NCI-H2227 (cell line): ENCODE results near the gene FTCDNL1.
A peak's percentile ranks its signal among the peaks of the same experiment; 100 is the strongest.

Source experiments
- DNase-seq: peaks from one replicate; lab custom pipeline; 2025; ENCODE audit not compliant: unreplicated experiment; lab: John Stamatoyannopoulos, UW

FTCDNL1 gene

DNA sequence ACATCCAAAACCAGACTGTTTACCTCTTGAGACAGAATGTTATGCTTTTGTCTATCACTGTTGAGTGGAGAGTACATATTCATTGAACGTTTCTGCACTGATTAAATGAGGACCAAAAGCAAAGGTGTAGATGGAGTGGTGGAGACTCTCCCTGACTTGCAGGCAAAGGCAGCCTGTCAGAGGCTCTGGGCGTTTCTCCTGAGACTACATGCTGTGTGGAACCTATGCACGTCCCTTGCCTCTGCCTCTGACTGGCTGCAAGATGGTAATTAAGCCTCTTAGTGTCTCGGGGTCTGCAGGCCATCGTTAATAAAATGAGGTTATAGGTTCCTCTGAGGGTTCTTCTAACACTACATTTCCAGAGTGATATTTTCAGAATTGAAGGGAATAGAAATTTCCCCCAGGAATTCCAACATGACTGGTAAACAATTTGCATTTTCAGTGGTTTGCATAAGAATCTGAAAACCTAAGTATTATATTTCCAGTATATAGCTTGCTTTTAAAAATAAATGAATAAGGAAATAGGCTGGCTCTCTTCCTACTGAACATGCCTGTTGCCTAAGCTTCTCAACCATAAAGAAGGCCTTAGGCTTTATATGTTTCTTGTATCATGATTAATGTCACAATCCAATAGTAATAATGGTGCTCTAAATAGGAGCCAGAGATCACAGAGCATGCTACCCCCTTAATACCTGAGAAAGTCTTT lies 107.4 kb downstream of the FTCDNL1 start:
- DNase-seq: peak; percentile 60

DNA sequence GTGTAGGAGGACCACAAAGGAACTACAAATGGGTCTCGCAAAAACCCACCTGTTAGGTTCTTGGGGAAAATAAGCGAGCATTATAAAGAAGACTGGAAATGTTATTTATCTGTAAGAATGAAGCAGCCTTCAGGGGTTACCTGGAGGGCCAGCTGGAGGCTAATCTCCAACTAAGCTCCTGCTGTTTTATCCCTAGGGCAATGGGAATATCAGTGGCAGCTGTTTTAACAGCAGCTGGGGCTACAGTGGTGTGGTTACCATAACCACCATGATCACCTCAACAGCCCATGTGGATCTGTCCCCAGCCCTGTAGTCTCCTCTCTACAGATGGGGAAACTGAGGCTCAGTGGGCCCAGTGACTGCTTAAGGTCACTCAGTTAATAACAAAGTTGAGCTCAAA lies 108.1 kb downstream of the FTCDNL1 start:
- DNase-seq: no peak

DNA sequence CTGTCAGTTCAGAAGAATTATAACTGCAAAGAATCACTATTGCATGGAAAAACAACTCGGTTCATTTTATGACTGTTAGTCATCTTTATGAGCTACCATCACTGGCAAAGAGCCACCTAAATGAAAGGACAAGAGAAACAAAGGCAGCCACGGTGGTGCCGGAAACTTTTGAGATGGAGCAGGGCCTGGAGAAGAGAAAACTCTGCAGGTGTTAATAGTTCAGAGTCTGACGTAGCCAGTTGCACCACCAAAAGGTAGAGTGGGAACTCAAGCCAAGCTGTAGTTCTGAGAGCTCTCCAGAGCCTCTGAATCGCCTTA lies 110.9 kb downstream of the FTCDNL1 start:
- no peak for DNase-seq

DNA sequence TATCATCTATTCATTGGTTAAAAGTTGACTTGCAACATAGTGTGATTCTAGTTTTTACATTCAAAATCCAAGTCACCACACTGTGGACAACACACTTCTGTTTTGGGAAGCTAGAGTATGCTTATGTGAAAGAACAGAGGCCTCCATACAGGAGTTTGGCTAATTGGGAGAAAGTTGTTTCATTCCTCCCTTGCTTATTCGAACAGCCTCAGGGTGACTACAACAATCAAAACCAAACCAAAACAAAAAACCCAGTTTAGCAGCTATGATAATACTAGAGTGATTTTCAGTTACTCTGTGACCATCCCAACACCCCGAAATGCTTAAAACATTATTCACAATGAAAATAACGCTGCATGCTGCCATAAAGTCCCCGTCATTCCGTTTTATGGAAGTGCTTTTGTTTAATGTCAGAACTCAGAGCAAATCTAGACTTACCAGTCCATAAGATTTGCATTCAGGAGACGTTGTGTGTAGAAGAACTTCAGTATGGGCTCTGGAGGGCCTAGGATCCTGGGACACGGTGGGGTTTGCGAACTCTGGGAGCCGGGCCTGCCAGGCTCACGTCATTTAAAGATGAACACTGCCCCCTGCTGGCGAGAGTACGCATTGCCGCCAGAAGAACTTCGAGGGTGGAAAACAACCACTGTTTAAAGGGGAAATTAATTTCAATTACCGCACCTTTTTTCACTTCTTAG lies 111.4 kb downstream of the FTCDNL1 start:
- DNase-seq: peak; percentile 87

DNA sequence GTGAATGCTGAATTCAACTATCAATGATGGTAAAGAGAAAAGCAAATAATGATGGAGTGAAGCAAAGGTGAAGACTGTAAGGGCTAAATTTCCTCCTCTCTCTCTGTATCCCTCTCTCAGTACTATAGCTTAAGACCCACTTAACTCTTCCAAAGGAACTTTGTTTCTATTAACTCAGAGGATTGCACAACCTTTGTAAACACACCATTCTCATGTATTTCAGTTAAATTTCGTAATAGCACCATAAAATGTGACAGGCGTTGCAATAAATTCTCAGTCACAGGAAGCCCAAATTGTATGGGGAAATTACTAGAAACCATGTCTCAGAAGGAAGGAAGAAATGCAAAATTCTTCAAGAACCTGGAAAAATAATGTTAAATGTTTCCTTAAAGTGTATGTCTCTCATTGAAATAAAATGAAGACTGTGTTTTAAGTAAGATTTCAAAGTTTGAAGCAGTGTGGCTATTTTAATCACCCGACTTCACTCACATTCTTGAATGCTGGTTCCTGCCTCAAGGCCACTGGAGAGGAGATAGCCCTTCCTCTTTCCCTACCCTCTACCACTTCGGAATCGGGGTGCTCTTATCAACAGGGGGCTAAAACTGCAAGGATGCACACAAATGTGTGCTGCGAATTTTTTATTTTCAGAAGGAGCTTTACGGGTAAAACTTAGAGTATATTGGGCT lies 112.1 kb downstream of the FTCDNL1 start:
- DNase-seq: no peak

DNA sequence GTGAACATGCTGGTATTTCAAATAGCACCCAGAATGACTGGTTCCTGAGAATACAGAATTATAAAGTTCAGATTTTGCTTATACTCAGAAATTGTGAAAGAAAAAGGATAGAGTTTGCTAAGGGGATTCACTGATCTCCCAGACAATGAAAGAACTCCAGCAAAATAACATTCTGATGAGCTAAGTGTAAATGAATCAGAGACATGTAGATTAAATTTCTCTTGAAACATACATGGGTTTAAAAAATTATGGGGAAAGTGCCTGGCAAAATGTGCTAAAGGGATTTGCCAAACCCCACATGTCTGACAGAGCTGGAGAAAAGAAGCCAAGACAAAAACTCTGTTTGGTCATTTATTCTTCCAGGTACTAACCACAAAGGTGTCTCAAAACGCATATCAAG lies 116.3 kb downstream of the FTCDNL1 start:
- no peak for DNase-seq

DNA sequence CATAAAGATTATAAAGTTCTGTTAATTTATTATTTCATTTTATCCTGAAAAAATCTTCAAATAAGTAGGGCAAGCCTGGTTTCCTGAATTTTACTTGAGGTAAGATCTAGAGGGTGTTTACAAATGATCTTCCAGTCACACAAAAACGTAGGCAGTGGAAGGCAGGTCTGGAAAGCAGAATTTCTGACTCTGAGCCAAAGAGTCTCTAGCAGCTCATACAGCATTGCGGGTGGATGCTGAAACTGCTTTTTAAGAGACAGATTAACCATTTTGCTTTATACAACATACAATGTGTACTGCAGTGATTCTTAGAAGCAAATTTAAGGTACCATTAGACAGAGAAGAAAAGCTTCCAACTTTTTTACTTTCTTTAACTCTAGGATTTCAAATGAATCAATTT lies 117.0 kb downstream of the FTCDNL1 start:
- no peak for DNase-seq

DNA sequence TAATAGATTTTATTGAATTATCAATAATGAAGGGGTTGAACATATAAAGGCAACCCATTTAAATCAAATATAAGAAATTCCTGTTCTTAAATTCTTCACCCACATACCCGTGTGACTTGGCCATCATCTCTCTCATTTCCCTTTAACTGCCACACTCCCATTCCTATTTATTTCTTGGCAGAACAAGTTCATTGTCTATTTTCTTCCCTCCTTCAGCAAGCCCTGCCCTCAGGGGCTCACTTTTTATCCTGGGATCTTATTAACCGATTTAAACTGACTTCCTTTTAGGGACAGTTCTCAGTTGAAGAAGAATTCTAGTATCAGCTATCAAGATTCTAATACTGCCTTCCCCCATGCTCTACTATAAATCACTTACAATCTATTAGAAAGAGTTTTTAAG lies 123.2 kb downstream of the FTCDNL1 start:
- no peak for DNase-seq

DNA sequence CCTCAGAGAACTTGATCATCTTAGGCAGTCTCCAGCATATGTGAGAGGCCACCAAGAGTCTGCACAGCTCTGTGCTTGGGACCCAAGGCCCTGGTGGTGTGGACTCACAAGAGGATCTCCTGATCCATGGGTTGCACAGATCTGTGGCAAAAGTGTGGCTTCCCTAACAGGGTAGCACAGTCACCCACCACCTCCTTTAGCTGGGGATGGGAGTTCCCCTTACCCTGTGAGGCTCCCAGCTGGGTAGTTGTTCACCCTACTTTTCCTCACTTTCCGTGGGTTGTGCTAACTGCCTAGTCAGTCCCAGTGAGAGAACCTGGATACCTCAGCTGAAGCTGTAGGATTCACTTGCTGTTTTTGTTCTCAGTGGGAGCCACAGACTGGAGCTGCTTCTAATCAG lies 123.7 kb downstream of the FTCDNL1 start:
- DNase-seq: no peak

DNA sequence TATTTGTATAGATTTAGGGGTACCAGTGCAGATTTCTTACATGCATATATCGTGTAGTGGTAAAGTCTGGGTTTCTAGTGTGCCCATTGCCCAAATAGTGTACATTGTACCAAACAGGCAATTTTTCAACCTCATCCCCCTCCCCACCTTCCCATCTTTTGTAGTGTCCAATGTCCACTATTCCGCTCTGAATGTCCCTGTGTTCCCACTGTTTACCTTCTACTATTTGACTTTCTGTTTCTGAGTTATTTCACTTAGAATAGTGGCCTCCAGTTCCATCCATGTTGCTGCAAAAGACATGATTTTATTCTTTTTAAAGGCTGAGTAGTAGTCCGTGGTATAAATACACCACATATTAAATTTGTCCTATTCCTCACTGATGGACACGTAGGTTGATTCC lies 132.9 kb downstream of the FTCDNL1 start:
- DNase-seq: no peak

DNA sequence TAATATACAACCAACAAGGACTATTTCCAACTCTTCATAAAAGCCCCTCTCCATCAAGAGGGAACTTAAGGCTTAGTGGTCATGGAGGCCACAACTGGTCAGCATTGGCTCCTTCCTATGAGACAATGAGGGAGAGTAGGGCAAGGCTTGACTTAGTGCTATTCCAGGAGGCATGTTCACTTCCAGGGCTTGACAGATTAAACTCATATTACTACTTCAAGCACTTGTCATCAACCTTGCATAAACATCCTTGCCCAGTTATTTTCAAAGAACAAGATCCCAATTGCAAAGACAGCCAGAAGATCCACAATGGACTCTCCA lies 133.4 kb downstream of the FTCDNL1 start:
- no peak for DNase-seq

DNA sequence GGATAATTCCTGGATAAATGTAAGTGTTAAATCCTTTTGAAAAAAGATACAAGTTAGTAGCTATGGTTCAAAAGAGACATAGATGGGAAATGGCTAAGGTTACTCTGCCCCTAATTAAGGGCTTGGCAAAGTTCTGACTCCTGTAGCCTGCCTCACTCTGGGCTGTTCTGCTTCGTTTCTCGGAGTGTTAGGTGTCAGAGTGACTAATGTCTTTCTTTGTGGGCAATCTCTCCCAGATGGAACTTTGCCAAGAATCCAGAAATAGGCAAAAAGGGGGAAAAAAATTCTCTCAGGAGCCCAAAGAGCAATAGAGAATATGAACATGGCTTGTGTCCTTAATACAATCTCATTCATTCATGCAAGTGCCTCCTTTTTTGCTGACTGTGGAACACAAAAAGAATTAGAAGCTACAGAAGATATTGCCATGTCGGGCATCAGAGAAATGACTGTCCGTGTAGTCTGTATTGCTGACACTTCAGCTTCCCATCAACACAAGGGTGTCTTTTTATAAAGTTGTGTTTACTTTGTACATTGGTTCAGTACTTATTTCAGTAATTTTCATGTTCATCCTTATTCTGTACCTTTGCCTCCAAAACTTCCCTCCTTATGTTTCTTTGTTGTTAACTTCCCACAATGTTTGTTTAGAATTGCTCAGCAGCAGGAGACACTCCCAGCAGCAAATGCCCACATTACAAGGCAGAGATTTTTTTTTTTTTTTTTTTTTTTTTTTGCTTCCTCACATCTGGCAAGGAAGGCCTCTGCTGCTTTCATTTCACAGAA lies 134.0 kb downstream of the FTCDNL1 start:
- peak; percentile 79 for DNase-seq

DNA sequence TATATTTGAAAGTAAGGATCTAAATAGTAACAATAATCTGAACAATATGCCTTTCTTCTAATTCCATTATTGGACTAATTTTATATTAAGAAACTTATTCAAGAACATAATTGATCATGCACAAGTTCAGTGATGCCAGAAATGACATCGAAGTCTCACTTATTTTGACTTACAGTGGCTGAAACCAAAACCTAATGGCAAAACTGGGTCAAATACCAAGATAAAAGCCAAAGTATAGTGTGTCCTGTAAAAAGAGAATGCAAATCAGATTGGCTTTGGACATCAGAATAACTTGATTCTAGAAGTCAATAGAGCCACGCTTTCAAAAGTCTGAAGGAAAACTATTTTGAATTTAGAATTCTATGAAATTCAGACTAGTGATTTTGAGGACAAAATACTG lies 137.2 kb downstream of the FTCDNL1 start:
- DNase-seq: no peak

DNA sequence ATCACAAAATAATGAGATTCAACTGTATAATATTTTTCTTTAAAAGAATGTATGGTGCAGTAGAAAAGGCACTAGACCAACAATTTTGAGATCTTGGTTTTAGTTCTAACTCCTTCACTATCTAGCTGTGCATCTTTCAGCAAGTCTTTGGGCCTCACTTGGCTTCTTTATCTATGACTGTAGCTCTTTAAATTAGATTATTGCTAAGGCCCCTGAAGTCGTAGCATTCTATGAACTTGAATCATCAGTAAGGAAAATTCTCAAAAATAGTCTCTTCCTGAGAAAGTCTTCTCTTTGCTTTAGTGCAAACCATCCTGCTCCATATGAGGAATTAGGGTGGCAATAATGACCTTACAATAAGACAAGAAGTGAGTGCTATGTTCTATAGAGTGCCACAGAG lies 140.4 kb downstream of the FTCDNL1 start:
- DNase-seq: no peak
